ENCODE measurements around the gene GPATCH1.
"Not testable (repeated sequence)": the region's sequence is repeated elsewhere in the genome, so short reads cannot be mapped to it uniquely, and the experiment has no call there.

The GPATCH1 gene, protein sequence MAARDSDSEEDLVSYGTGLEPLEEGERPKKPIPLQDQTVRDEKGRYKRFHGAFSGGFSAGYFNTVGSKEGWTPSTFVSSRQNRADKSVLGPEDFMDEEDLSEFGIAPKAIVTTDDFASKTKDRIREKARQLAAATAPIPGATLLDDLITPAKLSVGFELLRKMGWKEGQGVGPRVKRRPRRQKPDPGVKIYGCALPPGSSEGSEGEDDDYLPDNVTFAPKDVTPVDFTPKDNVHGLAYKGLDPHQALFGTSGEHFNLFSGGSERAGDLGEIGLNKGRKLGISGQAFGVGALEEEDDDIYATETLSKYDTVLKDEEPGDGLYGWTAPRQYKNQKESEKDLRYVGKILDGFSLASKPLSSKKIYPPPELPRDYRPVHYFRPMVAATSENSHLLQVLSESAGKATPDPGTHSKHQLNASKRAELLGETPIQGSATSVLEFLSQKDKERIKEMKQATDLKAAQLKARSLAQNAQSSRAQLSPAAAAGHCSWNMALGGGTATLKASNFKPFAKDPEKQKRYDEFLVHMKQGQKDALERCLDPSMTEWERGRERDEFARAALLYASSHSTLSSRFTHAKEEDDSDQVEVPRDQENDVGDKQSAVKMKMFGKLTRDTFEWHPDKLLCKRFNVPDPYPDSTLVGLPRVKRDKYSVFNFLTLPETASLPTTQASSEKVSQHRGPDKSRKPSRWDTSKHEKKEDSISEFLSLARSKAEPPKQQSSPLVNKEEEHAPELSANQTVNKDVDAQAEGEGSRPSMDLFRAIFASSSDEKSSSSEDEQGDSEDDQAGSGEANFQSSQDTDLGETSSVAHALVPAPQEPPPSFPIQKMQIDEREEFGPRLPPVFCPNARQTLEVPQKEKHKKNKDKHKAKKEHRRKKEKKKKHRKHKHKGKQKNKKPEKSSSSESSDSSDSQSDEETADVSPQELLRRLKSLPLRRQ

DNA sequence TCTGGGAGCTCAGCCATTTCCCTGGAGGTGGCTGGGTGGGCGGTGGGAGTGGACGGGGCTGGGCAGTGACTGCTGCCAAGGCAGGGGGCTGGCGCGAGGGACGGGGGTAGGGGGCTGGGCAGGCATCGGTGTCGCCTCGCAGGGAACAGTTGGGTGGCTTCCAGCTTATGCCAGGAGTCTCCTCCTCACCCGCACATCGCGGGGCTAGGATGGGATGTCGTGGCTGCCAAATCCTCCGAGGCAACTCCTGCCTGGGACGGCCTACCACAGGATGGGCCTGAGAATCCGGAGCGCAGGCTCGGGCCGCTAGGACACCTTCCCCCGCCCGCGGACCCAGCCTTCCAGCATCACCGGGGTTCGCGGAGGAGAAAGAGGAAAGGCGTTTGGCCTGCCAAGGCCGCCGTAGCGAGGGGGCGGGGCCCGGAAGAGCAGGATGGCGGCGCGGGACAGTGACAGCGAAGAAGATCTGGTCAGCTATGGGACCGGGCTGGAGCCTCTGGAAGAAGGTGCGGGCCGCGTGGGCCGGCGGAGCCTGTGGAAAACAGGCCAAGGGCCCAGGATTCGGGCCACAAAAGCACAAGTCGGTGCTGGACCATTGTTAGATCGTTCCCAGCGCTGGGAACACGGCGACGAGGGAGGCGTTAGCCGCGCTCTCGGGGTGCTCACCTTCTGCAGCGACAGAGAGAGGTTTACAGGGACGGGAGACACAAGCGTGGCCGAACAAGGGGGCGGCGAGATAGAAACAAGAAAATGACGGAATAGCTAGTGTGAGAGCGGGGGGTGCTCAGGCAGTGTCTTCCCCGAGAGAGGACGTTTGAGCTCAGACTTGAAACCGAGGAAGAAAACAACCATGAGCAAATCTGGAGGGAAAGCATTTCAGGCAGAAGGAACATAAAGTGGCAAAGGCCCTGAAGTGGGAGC lies at the start of gene GPATCH1:
GPATCH1 (plus strand) TSS at position 421 of the 921 bp plus-strand sequence; CDS start at position 434, 13 bp downstream.
- in situ Hi-C loops (cut with MboI; ENCODE audit: low sequenced_read_pairs), result loop anchor here (25.0 kb wide), 1 partner anchor 394 kb away; the partner anchor contains the start of genes ANKRD27, NUDT19 and RGS9BP

DNA sequence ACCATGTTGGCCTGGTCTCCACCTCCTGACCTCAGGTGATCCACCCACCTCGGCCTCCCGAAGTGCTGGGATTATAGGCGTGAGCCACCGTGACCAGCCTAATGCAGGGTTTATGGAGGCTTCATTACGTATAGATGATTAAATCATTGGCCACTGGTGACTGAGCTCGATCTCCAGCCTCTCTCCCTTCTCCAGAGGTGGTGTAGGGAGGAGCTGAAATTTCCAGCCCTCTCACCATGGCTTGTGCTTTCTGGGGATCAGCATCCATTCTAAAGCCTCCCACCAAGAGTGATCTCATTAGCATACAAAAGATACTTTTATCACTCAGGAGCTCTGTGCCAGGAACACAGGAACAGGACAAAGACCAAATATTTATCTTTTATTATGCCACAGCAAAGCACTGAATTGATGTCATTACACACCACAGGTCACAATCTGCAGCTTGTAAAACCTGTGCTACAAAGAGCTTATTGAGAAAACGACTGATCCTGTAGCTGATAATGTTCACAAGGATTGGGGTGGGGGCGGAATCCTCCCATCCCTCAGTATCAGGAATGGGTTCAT lies 48.7 kb upstream of the GPATCH1 start:
- in situ Hi-C loops (cut with MboI; ENCODE audit: low sequenced_read_pairs), result no loop called here

DNA sequence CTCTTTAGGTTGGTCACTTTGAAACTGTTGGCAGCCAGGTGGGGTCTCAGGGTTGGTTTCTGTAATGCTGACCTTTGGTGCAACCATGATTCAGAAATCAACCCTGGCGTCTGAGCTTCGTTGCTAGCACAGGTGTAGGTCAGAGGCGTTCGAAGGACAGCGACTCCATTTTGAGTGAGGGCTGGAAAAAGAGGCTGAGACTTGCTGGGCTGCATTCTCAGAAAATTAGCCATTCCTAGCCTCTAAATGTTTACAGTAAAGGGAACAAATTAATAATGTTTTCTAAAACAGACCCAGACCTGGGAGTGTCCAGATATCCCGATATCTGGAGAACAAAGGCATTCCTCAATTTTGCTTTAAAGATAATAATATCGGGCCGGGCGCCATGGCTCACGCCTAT lies 45.5 kb upstream of the GPATCH1 start:
- in situ Hi-C loops (cut with MboI; ENCODE audit: low sequenced_read_pairs), result no loop called here

DNA sequence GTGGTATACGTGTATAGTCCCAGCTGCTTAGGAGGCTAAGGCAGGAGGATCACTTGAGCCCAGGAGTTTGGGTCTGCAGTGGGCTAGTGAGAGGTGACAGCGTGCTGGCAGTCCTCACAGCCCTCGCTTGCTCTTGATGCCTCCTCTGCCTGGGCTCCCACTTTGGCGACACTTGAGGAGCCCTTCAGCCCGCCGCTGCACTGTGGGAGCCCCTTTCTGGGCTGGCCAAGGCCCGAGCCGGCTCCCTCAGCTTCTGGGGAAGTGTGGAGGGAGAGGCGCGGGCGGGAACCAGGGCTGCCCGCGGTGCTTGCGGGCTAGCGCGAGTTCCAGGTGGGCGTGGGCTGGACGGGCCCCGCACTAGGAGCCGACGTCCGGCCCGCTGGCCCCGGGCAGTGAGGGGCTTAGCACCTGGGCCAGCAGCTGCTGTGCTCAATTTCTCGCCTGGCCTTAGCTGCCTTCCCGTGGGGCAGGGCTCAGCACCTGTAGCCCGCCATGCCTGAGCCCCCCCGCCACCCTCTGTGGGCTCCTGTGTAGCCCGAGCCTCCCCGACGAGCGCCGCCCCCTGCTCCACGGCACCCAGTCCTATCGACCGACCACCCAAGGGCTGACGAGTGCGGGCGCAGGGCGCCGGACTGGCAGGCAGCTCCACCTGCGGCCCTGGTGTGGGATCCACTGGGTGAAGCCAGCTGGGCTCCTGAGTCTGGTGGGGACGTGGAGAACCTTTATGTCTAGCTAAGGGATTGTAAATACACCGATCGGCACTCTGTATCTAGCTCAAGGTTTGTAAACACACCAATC lies 44.4 kb upstream of the GPATCH1 start:
- in situ Hi-C loops (cut with MboI; ENCODE audit: low sequenced_read_pairs), result not testable (repeated sequence)

DNA sequence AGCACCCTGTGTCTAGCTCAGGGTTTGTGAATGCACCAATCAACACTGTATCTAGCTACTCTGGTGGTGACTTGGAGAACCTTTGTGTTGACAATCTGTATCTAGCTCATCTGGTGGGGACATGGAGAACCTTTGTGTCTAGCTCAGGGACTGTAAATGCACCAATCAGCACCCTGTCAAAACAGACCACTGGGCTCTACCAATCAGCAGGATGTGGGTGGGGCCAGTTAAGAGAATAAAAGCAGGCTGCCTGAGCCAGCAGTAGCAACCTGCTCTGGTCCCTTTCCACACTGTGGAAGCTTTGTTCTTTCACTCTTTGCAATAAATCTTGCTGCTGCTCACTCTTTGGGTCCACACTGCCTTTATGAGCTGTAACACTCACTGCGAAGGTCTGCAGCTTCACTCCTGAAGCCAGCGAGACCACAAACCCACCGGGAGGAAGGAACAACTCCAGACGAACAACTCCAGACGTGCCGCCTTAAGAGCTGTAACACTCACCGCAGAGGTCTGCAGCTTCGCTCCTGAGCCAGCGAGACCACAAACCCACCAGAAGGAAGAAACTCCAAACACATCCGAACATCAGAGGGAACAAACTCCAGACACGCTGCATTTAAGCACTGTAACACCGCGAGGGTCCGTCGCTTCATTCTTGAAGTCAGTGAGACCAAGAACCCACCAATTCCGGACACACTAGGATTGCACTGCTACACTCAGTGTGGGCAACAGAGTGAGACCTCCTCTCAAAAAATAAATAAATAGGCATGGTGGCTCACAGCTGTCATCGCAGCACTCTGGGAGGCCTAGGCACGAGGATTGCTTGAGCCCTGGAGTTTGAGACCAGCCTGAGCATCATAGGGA lies 43.6 kb upstream of the GPATCH1 start:
- in situ Hi-C loops (cut with MboI; ENCODE audit: low sequenced_read_pairs), result not testable (repeated sequence)

DNA sequence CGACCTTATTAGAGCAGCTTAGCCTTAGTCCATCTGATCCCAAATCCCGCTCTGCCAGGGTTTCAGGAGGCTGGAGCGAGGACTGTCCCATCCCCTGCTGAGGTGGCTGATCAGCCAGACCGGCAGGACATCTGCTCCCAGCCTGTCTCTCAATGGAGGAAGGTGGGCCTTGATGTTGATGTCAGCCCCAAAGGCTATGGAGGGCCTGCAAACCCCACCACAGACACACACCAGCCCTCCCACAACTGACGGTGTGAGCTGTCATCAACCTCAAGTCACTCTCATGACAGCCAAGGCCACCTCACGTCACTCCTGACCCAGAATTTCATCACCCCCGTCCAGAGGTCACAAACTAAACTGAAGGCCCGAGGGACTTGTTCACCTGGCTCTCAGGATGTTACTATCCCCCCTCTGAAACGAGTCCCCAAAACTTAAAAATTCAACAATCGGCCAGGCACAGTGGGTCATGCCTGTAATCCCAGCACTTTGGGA lies 41.8 kb upstream of the GPATCH1 start:
- in situ Hi-C loops (cut with MboI; ENCODE audit: low sequenced_read_pairs), result no loop called here

DNA sequence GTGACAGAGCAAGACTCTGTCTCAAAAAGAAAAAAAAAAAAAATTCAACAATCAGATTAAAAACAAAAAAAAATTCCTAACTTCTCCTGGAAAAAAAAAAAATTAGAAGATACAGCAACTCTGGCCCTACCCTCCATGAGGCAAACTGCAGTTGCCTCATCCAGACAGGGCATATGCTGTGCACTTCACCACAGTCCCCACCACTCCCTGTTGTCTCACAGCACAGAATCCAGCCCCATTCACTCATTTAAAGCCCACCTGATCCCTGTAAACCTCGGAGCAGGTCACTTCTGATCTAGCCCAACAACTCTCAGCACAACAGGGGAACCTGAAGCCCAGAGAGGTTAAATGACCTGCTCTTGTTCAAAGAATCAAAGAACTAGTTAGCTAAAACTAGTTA lies 41.2 kb upstream of the GPATCH1 start:
- in situ Hi-C loops (cut with MboI; ENCODE audit: low sequenced_read_pairs), result no loop called here

DNA sequence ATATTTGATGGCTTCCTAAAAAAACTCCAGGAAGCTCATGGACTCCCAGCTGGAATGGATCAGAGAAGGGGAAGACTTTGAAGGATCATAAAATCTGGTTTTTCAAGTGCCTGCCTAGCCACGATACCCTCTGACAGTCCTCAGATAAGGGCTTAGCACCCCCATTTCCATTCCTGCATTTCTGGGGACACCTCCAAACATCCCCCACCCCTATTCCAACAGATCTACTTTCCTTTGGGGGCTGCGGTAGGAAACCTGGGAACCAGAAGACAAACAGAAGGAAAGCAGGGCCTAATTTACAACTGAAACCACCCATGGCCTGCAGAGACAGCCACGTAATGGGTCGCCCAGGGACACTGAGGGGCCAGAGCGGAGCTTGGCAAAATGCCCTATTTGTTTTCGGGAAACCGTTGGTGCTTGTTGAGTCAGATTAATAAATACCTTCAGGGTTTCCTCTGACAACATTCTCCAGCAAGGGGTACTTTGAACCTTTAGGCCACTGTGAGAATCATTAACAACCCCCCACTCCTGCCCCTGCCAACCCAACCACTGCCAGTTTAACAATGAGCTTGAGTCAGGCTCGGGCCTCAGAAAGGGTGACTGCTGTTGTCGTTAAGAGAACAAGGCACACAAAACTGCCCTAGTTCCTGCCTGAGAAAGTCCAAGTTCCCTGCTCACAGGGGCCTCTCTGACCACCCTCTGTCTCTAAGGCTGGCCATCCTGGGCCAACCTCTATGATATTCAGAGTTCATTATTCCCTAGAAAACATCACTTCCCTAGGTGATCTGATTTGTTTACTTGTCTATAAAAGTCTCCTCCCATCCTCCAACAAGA lies 39.8 kb upstream of the GPATCH1 start:
- in situ Hi-C loops (cut with MboI; ENCODE audit: low sequenced_read_pairs), result no loop called here

DNA sequence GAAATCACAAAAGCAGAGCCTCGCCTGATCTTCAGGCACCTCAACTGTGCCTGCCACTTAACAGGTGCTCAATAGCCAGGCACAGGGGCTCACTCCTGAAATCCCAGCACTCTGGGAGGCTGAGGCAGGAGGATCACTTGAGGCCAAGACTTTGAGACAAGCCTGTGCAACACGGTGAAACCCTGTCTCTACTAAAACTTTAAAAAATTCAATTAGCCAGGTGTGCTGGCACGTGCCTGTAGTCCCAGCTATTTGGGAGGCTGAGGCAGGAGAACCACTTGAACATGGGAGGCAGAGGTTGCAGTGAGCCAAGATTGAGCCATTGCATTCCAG lies 39.2 kb upstream of the GPATCH1 start:
- in situ Hi-C loops (cut with MboI; ENCODE audit: low sequenced_read_pairs), result not testable (repeated sequence)

DNA sequence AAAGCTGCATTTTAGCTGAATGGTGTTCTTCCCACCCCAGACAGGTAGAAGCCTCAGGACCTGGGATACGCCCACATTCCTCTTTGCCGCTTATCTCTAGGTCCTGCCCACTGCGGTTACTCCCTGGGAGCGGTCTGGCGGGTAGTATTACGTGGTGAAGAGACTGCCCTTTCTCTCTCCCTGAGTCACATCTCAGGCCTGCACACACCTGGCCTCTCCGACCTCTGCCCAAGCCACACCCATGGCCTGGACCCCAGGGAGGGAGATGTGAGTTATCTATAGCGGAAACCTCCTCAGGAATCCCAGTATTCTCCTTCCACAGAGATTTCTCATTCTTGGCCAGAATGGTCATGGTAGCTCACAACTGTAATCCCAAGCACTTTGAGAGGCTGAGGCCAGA lies 33.6 kb upstream of the GPATCH1 start:
- in situ Hi-C loops (cut with MboI; ENCODE audit: low sequenced_read_pairs), result no loop called here

DNA sequence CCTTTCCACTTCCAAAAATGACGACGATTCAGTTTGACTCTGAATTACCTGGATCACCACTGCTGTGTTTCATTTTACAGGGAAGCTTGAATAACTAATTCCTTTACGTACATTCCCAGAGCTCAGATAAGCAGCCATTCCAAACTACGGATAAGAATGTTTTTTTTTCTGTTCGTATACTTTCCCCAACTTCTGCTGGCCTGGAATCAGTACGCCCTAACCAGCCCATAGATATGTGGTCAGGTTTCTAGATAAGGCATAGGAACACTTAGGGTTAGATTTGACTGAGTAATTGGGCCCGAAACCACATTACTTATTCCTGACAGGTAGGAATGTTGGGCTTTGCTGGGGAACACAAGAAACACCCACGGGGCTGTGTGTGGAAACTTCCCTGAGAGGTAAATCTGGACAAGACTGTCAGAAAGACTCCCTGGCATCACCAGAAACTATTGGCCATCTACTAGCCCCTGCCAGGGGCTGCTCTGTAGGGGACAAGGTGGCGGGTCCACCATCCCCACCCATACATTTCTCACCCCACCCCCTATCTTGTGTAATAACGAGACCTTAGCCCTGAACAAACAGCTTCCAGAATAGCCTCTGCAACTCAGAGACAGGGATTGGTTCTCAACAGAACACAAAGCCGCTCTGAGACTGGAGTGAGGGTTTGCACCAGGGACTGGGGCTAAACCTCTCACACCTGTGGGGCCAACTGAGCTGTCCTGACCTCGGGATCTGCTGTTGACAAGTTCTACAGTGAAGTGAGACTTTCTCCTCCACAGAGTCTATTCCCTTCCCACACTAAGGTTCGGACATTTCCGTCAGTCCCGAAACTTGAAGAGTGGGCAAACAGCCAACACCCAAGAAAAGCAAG lies 31.9 kb upstream of the GPATCH1 start:
- in situ Hi-C loops (cut with MboI; ENCODE audit: low sequenced_read_pairs), result no loop called here

DNA sequence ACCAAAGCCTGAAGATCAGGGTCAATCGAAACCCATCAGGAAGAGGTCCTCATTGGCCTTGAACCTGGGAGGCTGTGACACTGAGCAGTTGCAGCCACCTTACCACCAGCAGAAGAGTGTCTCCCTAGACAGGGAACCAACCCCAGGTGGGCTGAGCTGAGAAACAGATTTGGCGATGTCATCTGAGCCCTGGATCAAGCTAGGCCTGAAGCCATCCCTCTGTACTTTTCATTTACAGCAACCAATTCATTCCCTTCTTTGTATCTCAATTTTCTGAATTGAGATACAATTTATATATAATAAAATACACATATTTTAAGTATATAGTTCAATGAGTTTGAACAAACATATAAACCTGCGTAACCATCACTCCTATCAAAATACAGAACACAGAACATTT lies 30.9 kb upstream of the GPATCH1 start:
- in situ Hi-C loops (cut with MboI; ENCODE audit: low sequenced_read_pairs), result no loop called here

DNA sequence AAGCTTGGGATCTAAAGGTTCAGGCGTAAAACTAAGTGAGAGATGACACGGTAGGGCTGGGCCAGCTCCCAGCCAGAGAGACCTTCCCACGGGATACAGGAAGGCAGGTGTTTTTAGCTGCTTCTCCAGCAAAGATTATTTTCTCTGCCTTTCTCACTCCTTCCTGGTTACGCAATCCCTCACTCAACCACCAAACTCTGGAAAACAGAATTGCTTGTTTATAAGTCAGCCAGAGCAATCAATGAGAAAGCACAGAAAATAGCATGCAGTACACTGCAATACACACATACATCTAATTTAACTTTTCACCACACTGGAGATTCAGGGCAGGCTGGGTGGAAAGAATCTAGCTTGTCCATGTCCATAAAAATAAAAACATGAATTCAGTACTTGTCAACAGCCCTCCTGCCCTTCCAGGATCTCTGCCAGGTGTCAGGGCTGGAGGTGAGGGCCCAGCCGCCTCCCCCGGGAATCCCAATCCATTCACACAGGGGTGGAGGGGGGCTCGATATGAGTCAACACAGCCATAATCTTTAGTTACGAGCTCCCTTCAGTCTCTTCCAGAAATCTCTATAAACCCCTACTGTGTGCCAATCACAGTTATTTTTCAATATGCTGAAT lies 28.5 kb upstream of the GPATCH1 start:
- in situ Hi-C loops (cut with MboI; ENCODE audit: low sequenced_read_pairs), result no loop called here

DNA sequence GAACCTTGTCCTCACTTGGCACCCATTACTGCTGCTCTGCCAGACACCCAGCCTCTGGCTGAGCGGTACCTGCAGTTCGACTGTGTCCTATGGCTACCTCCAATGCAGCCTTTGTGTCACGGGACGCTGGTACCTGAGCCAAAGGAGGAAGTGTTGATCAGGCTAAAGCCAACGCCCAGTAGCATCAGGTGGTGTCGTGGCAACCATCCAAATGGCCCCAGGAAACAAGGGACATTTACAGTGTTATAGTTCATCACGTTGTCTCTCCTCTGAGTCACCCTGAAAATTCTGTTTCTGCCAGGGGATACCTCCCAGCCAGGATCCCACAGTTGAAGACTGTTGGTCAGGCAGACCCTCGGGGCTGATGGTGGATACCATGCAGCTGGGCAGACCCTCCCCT lies 26.4 kb upstream of the GPATCH1 start:
- in situ Hi-C loops (cut with MboI; ENCODE audit: low sequenced_read_pairs), result no loop called here

DNA sequence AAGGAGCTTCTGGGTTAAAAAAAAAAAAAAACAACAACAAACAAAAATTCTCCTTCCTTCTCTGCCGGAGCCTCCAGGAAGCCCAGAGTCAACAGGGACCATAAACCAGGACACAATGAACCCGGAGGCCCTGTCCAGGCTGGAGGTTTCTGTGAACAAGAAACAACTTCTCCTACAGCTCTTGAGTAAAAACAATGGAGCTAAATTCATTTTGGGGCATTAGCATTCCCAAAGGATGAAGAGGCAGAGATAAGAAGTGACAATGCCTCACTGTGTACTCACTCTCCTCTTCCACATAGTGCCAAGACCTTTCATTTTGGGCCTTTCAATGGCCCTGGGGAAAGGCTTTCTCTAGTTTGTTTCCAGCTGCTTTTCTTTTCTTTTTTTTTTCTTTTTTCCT lies 25.3 kb upstream of the GPATCH1 start:
- in situ Hi-C loops (cut with MboI; ENCODE audit: low sequenced_read_pairs), result no loop called here

DNA sequence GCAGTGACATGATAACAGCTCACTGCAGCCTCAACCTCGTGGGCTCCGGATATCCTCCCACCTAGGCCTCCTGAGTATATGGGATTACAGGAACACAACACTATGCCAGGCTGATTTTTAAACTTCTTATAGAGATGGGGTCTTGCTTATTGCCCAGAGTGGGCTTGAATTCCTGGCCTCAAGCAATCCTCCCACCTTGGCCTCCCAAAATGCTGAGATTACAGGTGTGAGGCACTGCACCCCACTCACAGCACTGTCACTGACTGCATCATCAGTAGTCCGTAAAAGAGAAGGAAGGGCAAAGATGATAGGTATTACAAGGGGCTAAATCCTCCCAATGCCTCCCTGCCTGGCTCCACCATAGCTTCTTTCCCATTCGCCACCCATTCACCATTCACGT lies 20.4 kb upstream of the GPATCH1 start:
- in situ Hi-C loops (cut with MboI; ENCODE audit: low sequenced_read_pairs), result no loop called here

Measured in HL-60/S4 treated with phorbol 12-myristate 13-acetate at 8.2 ng/mL for 4 days and 3 days (cell line).